BJ (cell line): ENCODE results near the gene TMPRSS11F. TPM values are rescaled to one million over a fixed set of nuclear protein-coding genes. Genes with fewer than 3 reads are reported as not detected.

ENCODE experiments used
- CTCF ChIA-PET: fragments of 350-600 bp; formaldehyde crosslinking; extraction: SDS; loops from one replicate; lab custom pipeline; 2021; ENCODE audit warnings: antibody characterized with exemption, inconsistent platforms; lab: Yijun Ruan, JAX
- POLR2A ChIA-PET: fragments of 300-600 bp; sonication (Branson Sonifier 250); formaldehyde crosslinking; extraction: SDS; loops from one replicate; lab custom pipeline; 2021; ENCODE audit warnings: antibody characterized with exemption; lab: Charles Lee
- DNase-seq: peaks from one replicate; pipeline ENCODE4 v3.0.0-alpha.2; 2011; ENCODE audit warnings: low read depth
- H3K27me3 ChIP-seq: 2 replicates; pipeline ENCODE4 v1.6.0; 2011; ENCODE audit warnings: low read length; ENCODE audit not compliant: control insufficient read depth, insufficient read depth
- H3K36me3 ChIP-seq: 2 replicates; pipeline ENCODE4 v1.5.1; 2011; ENCODE audit warnings: low read length; ENCODE audit not compliant: control insufficient read depth, insufficient read depth
- H3K4me3 ChIP-seq: 2 replicates; pipeline ENCODE4 v1.5.1; 2011; ENCODE audit warnings: low read depth, mild to moderate bottlenecking, control low read depth, low read length
- CTCF ChIP-seq: IDR thresholded peaks from 2 replicates; pipeline ENCODE4 v1.5.1; 2011; ENCODE audit warnings: low read depth, mild to moderate bottlenecking, control low read depth, inconsistent platforms, low read length, moderate library complexity; ENCODE audit not compliant: insufficient read depth
- polyA plus RNA-seq: library from polyadenylated mRNA; depleted of rRNA; stranded (reverse); fragments of >200 nt; gene quantifications from 2 replicates; pipeline ENCODE4 v1.2.3, GENCODE V29; 2011; rRNA removed
- small RNA-seq: library from RNA; depleted of rRNA; stranded (forward); fragments of <200 nt; gene quantifications from one replicate; pipeline ENCODE3, GENCODE V24; 2012; ENCODE audit warnings: low replicate concordance, low read depth; ENCODE audit not compliant: insufficient read length

Gene TMPRSS11F
- polyA plus RNA-seq, 1 experiment = not detected

GRCh38 chr4:68011684-68012083 is 118.0 kb downstream of the TMPRSS11F start:
- Histone ChIP-seq H3K4me3 (no peak overlapping the region), H3K27me3 (no peaks in the 10 kb centered on the region), H3K36me3 (no peaks in the 10 kb centered on the region)
- no peak for TF ChIP-seq CTCF
- POLR2A ChIA-PET = no interaction called here
- CTCF ChIA-PET = no interaction called here
- no peak for DNase-seq

Small RNA genes within 50 kb of the gene (small RNA-seq; reads per million reads assigned to genes)
- gene RNU6-95P = not detected

Other genes with a start within 250 kb of the TMPRSS11F start
- not detected in 2 replicates for gene TMPRSS11D, start 245.9 kb downstream of the TMPRSS11F start, polyA plus RNA-seq
- not detected in 2 replicates for gene TMPRSS11A, start 166.4 kb downstream of the TMPRSS11F start, polyA plus RNA-seq
- not detected in 2 replicates for gene TMPRSS11B, start 115.8 kb upstream of the TMPRSS11F start, polyA plus RNA-seq
- 21.6 and 41.4 TPM in 2 replicates for gene YTHDC1, start 220.2 kb upstream of the TMPRSS11F start, polyA plus RNA-seq